Breast epithelium (tissue), 3 donors: ENCODE data around the gene OSGIN1.

Experiments used
- CTCF ChIP-seq, 3 donors: fragments of 450-650 bp; IDR thresholded peaks; one replicate each; pipeline ENCODE4 v1.5.1; 2016 to 2017; ENCODE audit warnings: antibody characterized with exemption in 3 of 3, mild to moderate bottlenecking in 3 of 3, moderate library complexity in 3 of 3
- POLR2A ChIP-seq: fragments of 450-650 bp; IDR thresholded peaks from one replicate; pipeline ENCODE4 v1.6.1; 2016; ENCODE audit warnings: antibody characterized with exemption, mild to moderate bottlenecking, moderate library complexity
- POLR2AphosphoS5 ChIP-seq, 3 donors: sonication (generic); formaldehyde crosslinking; IDR thresholded peaks; one replicate each; pipeline ENCODE4 v1.6.1; 2017; ENCODE audit warnings: antibody characterized with exemption in 3 of 3

- TF ChIP-seq CTCF (IDR thresholded peaks at IDR 0.05), result no peak
- TF ChIP-seq POLR2A, result no peak
- no peak for TF ChIP-seq POLR2AphosphoS5 (IDR thresholded peaks at IDR 0.05)
Observed at GRCh38 chr16:83915081-83915480, 38.0 kb upstream of the OSGIN1 start.
